ENCODE data around the gene ZCCHC18.
"Not testable (repeated sequence)": the region's sequence is repeated elsewhere in the genome, so short reads cannot be mapped to it uniquely, and the experiment has no call there.

The ZCCHC18 gene

GRCh38 chrX:104112326-104112951, at the start of gene ZCCHC18:
Gene ZCCHC18 (plus strand): TSS chrX:104112523. CDS start chrX:104114112, 1,589 bp downstream.
- CTCF ChIA-PET, result interaction anchor here (0.8 to 1.8 kb wide), 13 partner anchors 11 to 483 kb away, joined by 3 to 8 read pairs (median 4); partner anchors contain the start of gene RAB9B
- POLR2A ChIA-PET, result interaction anchor here (0.9 to 2.0 kb wide), 9 partner anchors 10 to 482 kb away, joined by 3 to 14 read pairs (median 6); partner anchors contain the start of genes FAM199X, RAB9B and SLC25A53
- TF ChIP-seq L3MBTL2 (conservative IDR thresholded peaks at IDR 0.05) (peak; percentile 94), SUZ12 (IDR thresholded peaks at IDR 0.05) (no peak), FOXK2 (IDR thresholded peaks at IDR 0.05) (no peak)
- TF ChIP-seq, protein P1, sequence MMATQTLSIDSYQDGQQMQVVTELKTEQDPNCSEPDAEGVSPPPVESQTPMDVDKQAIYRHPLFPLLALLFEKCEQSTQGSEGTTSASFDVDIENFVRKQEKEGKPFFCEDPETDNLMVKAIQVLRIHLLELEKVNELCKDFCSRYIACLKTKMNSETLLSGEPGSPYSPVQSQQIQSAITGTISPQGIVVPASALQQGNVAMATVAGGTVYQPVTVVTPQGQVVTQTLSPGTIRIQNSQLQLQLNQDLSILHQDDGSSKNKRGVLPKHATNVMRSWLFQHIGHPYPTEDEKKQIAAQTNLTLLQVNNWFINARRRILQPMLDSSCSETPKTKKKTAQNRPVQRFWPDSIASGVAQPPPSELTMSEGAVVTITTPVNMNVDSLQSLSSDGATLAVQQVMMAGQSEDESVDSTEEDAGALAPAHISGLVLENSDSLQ (IDR thresholded peaks at IDR 0.05), result no peak
- DNase-seq (ENCODE audit: extremely low spot score), result peak; percentile 84

- DNase-seq (ENCODE audit: extremely low spot score); POLR2A ChIA-PET; CTCF ChIA-PET: not testable (repeated sequence)
These were observed 49.7 kb upstream of the ZCCHC18 start for GRCh38 chrX:104062636-104063035.

DNA sequence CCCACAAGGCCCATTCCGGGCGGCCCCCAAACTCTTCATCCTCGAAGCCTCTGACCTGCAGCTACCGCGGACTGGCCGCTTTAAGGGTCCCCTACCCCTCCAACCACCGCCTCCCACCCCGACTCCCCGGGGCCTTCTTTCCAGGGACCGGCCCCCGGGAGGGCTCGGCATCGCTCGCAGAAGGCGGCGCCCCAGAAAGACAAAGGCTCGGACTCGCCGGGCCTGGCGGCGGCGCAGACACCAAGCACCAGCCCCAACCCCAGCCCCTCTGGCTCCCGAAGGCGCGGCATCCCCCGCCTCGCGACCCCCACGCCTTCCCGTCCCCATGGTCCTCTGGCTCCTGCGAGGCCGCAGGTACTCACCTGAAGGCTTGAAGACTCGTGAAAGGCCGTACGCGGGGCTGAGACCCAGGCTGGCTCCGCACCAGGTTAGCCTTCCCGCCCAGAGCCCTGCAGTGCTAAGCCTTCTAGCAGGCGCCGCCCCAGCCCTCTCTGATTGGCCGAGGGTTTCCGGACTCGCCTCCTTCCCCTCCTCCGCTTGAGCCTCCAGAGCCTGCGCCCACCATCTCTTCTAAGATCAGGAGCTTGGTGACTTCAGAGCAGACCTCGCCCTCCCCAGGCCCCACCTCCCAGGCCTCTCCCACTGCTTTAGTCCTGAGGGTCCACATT, 36.4 kb upstream of the ZCCHC18 start, which contains the start of gene TMSB15C:
Gene TMSB15C (minus strand): TSS at position 459 of the 668 bp plus-strand sequence.
- CTCF ChIA-PET; DNase-seq (ENCODE audit: extremely low spot score); POLR2A ChIA-PET: not testable (repeated sequence)

DNA sequence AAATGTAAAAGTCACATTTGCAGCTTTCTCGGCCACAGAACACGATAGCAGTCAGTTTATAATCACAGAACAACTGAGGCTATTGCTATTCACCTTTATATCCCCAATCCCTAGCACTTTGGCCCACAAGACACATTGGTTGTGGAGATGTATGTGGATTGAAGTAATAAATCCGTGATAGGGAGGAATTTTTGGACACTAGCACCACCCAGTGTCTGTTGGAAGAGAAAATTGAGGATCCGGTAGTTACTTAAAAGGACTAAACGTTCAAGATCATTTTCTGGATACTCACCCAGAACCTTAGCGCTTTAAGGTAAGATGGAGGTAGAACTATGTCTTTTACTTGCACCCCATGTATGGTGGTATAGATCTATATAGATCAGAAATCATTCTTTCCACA, 34.5 kb upstream of the ZCCHC18 start:
- DNase-seq (ENCODE audit: extremely low spot score); CTCF ChIA-PET; POLR2A ChIA-PET: not testable (repeated sequence)

DNA sequence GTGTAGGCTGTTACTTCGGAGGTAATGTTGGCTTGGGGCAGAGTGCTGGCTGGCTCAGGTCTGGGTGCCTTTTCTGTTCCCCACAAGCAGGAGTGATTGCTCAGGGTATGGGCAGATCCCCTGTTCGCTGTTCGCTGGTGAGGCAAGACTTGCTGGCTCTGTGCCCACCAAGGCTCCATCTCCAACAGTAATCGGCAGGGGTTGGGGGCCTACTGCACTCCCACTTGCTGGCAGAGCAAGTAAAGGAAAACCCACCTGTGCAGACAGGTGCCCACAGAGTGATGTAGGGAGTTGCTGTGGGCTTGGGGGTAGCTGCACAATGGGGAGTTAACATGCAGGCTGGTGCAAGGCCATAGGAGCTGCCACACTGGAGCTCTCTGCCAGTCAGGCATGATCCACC, 28.3 kb upstream of the ZCCHC18 start:
- DNase-seq (ENCODE audit: extremely low spot score), result no peak
- TF ChIP-seq HDGF (IDR thresholded peaks at IDR 0.05; ENCODE audit: borderline replicate concordance), result no peak
- TF ChIP-seq LEF1 (IDR thresholded peaks at IDR 0.05; ENCODE audit: borderline replicate concordance), result no peak
- no peak for TF ChIP-seq SP1 (IDR thresholded peaks at IDR 0.05)
- no peak for TF ChIP-seq TARDBP (IDR thresholded peaks at IDR 0.05)
- no peak for TF ChIP-seq FOXM1 (IDR thresholded peaks at IDR 0.05; ENCODE audit: borderline replicate concordance)
- no peak for TF ChIP-seq NFRKB (IDR thresholded peaks at IDR 0.05)
- TF ChIP-seq ZNF384 (IDR thresholded peaks at IDR 0.05), result no peak
- no peak for TF ChIP-seq SUZ12 (IDR thresholded peaks at IDR 0.05)
- no peak for TF ChIP-seq FOXA1 (IDR thresholded peaks at IDR 0.05)
- TF ChIP-seq, protein P1 (IDR thresholded peaks at IDR 0.05), result no peak
- no peak for TF ChIP-seq L3MBTL2 (conservative IDR thresholded peaks at IDR 0.05)
- no peak for TF ChIP-seq FOXK2 (IDR thresholded peaks at IDR 0.05)
- TF ChIP-seq ARNT (IDR thresholded peaks at IDR 0.05), result no peak
- TF ChIP-seq ELF4 (IDR thresholded peaks at IDR 0.05), result no peak
- TF ChIP-seq CTBP1 (IDR thresholded peaks at IDR 0.05; ENCODE audit: borderline replicate concordance), result no peak
- TF ChIP-seq BHLHE40 (IDR thresholded peaks at IDR 0.05; ENCODE audit: borderline replicate concordance), result no peak
- POLR2A ChIA-PET, result no interaction called here
- CTCF ChIA-PET, result no interaction called here

DNA sequence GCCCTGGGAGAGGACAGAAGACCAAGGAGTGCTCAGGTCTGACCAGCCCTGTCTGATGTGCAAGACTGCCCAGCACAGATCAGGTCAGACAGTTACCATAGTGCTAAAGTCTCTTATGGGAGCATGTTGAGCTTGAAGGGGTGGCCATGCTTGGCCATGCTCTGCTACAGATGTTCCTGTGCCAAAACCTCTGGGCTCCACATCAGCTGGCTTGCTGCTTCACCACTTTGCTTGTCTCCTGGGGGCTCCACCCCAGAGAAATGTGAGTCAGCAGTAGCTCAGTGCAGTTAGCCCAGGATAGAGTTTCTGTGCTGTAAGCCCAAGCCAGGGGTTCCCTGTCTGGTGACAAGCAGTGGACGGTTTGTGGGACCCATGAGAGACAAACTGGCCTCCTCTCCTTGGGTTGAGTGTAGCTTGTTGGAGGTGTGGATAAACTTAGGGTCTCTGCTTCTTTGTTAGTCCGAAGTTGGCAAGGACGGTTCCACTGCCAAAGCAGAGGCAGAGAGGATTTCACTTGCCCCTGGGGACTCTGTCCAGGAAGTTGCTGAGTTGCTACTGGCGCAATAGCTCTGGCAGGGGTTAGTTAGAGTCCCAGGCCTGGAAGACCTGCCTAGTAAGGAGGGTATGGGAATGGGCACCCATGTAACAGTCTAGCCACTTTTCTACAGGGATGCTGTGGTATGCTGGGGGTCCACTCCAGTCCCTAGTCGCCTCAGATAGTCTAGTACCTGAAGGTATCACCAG, 27.6 kb upstream of the ZCCHC18 start:
- CTCF ChIA-PET, result no interaction called here
- no peak for DNase-seq (ENCODE audit: extremely low spot score)

GRCh38 chrX:104085477-104085876, 26.8 kb upstream of the ZCCHC18 start:
- ChIA-PET CTCF (no interaction called here), POLR2A (no interaction called here)
- no peak for DNase-seq (ENCODE audit: extremely low spot score)
- TF ChIP-seq SP1 (IDR thresholded peaks at IDR 0.05) (no peak), ARNT (IDR thresholded peaks at IDR 0.05) (no peak), FOXM1 (IDR thresholded peaks at IDR 0.05; ENCODE audit: borderline replicate concordance) (no peak), BHLHE40 (IDR thresholded peaks at IDR 0.05; ENCODE audit: borderline replicate concordance) (no peak), FOXA1 (IDR thresholded peaks at IDR 0.05) (no peak), CTBP1 (IDR thresholded peaks at IDR 0.05; ENCODE audit: borderline replicate concordance) (no peak), ELF4 (IDR thresholded peaks at IDR 0.05) (no peak)

More for the DNA sequence above, 27.6 kb upstream of the ZCCHC18 start:
- TF ChIP-seq LEF1 (IDR thresholded peaks at IDR 0.05; ENCODE audit: borderline replicate concordance), result no peak
- TF ChIP-seq ARNT (IDR thresholded peaks at IDR 0.05), result no peak
- TF ChIP-seq SUZ12 (IDR thresholded peaks at IDR 0.05), result no peak
- no peak for TF ChIP-seq CTBP1 (IDR thresholded peaks at IDR 0.05; ENCODE audit: borderline replicate concordance)
- no peak for TF ChIP-seq ZNF384 (IDR thresholded peaks at IDR 0.05)
- TF ChIP-seq HDGF (IDR thresholded peaks at IDR 0.05; ENCODE audit: borderline replicate concordance), result no peak
- TF ChIP-seq TARDBP (IDR thresholded peaks at IDR 0.05), result no peak
- no peak for TF ChIP-seq FOXA1 (IDR thresholded peaks at IDR 0.05)
- no peak for TF ChIP-seq NFRKB (IDR thresholded peaks at IDR 0.05)
- no peak for TF ChIP-seq ELF4 (IDR thresholded peaks at IDR 0.05)
- TF ChIP-seq L3MBTL2 (conservative IDR thresholded peaks at IDR 0.05), result no peak
- POLR2A ChIA-PET, result no interaction called here
